ENCODE measurements around the gene TM9SF2. TPM values are rescaled to one million over a fixed set of nuclear protein-coding genes. Genes with fewer than 3 reads are reported as not detected.

Gene TM9SF2
- total and polyA plus RNA-seq, 2 of the 4 experiments (the other 2 are of a cell fraction), result 46.1 to 85.5 TPM

DNA sequence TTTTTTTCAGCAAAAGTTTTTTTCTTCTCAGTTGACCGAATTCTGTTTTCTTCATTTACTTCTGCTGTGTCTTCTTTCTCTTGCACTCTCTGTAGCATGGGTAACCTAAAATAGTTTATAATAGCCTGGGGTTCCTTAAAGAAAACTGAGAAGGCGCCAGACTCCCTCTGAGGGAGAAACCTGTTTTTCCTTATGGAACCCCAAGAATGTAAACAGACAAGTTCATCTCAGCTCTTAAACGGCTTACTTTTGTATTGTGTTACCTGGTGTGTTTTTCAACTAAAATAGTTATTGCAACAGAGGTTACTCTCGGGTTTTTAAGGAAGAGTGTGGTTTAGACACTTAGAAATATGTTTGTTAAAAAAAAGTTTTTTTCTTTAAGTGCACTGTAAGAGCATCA is 23.8 kb upstream of the TM9SF2 start:
- no TSS peak for BruUV-seq (replicated peaks)
- Histone ChIP-seq H3K4me3 (ENCODE audit: insufficient read depth, low read depth, low read length) (no peak overlapping the region), H3K36me3 (ENCODE audit: control insufficient read depth, insufficient read depth, low read length) (no peaks in the 10 kb centered on the region), H3K27ac (ENCODE audit: insufficient read depth, low read length) (no peak overlapping the region), H3K14ac (replicated peaks; ENCODE audit: low read depth, low read length) (no peak overlapping the region), H3K18ac (ENCODE audit: low read depth, low read length) (no peak overlapping the region), H2BK20ac (ENCODE audit: low read depth, low read length) (no peak overlapping the region), H3K9me3 (ENCODE audit: control insufficient read depth, insufficient read depth, low read length) (no peaks in the 10 kb centered on the region), H3K4ac (ENCODE audit: low read depth, low read length) (no peak overlapping the region), H2BK120ac (ENCODE audit: low read depth, low read length) (no peak overlapping the region), H4K91ac (ENCODE audit: insufficient read depth, low read depth, low read length) (no peak overlapping the region), H2BK5ac (ENCODE audit: low read depth, low read length, poor library complexity, severe bottlenecking) (no peak overlapping the region), H3K56ac (ENCODE audit: extremely low read depth, insufficient read depth, low read length) (no peak overlapping the region), H4K5ac (ENCODE audit: low read depth, low read length) (no peak overlapping the region), H2BK15ac (ENCODE audit: low read depth, low read length) (no peak overlapping the region), H3K27me3 (ENCODE audit: control insufficient read depth, insufficient read depth, low read length) (peaks cover 2% of the 10 kb centered on the region; the same call in 1 of the 2 replicates), H3K9ac (ENCODE audit: low read depth, low read length) (no peak overlapping the region), H2AK9ac (replicated peaks; ENCODE audit: low read depth, low read length, poor library complexity) (no peak overlapping the region), H3K4me1 (ENCODE audit: control insufficient read depth, insufficient read depth, low read length) (peaks cover 3% of the 10 kb centered on the region), H3K4me2 (ENCODE audit: low read depth, low read length) (no peak overlapping the region), H4K20me1 (ENCODE audit: insufficient read depth, low read length) (no peaks in the 10 kb centered on the region), H2AK5ac (ENCODE audit: low read depth, low read length) (no peak overlapping the region), H3K23ac (ENCODE audit: low read depth, low read length) (no peak overlapping the region), H3K79me1 (ENCODE audit: low read depth in 1 of 2, low read length in 2 of 2) (no peaks in the 10 kb centered on the region), H2AFZ (replicated peaks; ENCODE audit: low read length, poor library complexity) (no peak overlapping the region), H3K9me1 (ENCODE audit: insufficient read depth, low read length) (peaks cover 2% of the 10 kb centered on the region; the same call in 1 of the 2 replicates), H4K8ac (ENCODE audit: low read depth in 2 of 2, low read length in 2 of 2) (no peak overlapping the region)
- ChIA-PET POLR2A (ENCODE audit: unreplicated experiment) (no interaction called here), CTCF (no interaction called here)
- ATAC-seq (ENCODE audit: low read depth), result peak; percentile 17; the same call in 1 of the 2 replicates
- DNase-seq, result no peak
- intact Hi-C loops (cut with micrococcal nuclease) (no loop called here), dilution Hi-C loops (cut with HindIII; ENCODE audit: low sequenced_read_pairs, unreplicated experiment) (no loop called here), in situ Hi-C loops (cut with MboI; ENCODE audit: low sequenced_read_pairs) (no loop called here)
- WGBS, 2 experiments (ENCODE audit: extremely low coverage in 2 of 2, insufficient read length in 1 of 2), result no CpG with 5 or more reads among the region's 4 CpGs
- TF ChIP-seq MAZ (IDR thresholded peaks at IDR 0.05; ENCODE audit: borderline replicate concordance, low read depth, low read length), result no peak
- TF ChIP-seq, protein P1, sequence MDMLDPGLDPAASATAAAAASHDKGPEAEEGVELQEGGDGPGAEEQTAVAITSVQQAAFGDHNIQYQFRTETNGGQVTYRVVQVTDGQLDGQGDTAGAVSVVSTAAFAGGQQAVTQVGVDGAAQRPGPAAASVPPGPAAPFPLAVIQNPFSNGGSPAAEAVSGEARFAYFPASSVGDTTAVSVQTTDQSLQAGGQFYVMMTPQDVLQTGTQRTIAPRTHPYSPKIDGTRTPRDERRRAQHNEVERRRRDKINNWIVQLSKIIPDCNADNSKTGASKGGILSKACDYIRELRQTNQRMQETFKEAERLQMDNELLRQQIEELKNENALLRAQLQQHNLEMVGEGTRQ (IDR thresholded peaks at IDR 0.05; ENCODE audit: low read depth, low read length), result no peak
- TF ChIP-seq, protein P2, sequence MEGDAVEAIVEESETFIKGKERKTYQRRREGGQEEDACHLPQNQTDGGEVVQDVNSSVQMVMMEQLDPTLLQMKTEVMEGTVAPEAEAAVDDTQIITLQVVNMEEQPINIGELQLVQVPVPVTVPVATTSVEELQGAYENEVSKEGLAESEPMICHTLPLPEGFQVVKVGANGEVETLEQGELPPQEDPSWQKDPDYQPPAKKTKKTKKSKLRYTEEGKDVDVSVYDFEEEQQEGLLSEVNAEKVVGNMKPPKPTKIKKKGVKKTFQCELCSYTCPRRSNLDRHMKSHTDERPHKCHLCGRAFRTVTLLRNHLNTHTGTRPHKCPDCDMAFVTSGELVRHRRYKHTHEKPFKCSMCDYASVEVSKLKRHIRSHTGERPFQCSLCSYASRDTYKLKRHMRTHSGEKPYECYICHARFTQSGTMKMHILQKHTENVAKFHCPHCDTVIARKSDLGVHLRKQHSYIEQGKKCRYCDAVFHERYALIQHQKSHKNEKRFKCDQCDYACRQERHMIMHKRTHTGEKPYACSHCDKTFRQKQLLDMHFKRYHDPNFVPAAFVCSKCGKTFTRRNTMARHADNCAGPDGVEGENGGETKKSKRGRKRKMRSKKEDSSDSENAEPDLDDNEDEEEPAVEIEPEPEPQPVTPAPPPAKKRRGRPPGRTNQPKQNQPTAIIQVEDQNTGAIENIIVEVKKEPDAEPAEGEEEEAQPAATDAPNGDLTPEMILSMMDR (conservative IDR thresholded peaks at IDR 0.05; ENCODE audit: low read depth, low read length), result no peak
- TF ChIP-seq CHD1 (IDR thresholded peaks at IDR 0.05; ENCODE audit: low read depth, low read length), result no peak
- no peak for TF ChIP-seq POLR2A (IDR thresholded peaks at IDR 0.05; ENCODE audit: low read depth, low read length)
- TF ChIP-seq CEBPB (IDR thresholded peaks at IDR 0.05; ENCODE audit: low read depth, low read length), result no peak
- TF ChIP-seq, protein P3, sequence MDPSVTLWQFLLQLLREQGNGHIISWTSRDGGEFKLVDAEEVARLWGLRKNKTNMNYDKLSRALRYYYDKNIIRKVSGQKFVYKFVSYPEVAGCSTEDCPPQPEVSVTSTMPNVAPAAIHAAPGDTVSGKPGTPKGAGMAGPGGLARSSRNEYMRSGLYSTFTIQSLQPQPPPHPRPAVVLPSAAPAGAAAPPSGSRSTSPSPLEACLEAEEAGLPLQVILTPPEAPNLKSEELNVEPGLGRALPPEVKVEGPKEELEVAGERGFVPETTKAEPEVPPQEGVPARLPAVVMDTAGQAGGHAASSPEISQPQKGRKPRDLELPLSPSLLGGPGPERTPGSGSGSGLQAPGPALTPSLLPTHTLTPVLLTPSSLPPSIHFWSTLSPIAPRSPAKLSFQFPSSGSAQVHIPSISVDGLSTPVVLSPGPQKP (IDR thresholded peaks at IDR 0.05; ENCODE audit: borderline replicate concordance, low read depth, low read length), result no peak
- no peak for TF ChIP-seq RAD21 (IDR thresholded peaks at IDR 0.05; ENCODE audit: low read length)
- TF ChIP-seq NFE2L2 (IDR thresholded peaks at IDR 0.05; ENCODE audit: low read depth, low read length), result no peak
